Activated CD8-positive, alpha-beta memory T cell treated with anti-CD3 and anti-CD28 coated beads for 24 hours (primary cell): ENCODE measurements around the gene PDLIM5.
"Not testable (repeated sequence)": the region's sequence is repeated elsewhere in the genome, so short reads cannot be mapped to it uniquely, and the experiment has no call there.

Experiments
- DNase-seq: peaks from one replicate; pipeline ENCODE4 v3.0.0-alpha.2; 2020

Gene PDLIM5

GRCh38 chr4:94665021-94665420, 213.3 kb downstream of the PDLIM5 start:
- DNase-seq, result not testable (repeated sequence)

- DNase-seq, result no peak
Measured at GRCh38 chr4:94665500-94666404, 214.0 kb downstream of the PDLIM5 start.

DNA sequence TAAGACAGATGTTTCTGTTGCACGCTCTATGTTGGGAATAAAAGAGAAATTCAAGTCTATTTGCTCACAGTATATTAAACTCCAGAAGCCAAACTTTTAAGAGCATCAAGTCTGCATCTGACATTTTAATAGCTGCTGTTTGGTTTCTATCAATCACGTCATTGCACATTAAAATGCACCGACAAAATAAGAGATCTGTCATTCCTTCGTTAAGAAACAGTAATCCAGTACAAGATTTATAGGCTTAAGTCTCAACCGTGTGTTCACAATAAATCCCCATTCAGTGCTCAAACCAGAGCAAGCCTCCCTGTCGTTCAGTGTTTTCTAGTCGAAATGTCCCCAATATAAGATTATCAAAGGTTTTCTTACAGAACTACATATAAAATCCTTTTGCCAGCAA, 217.0 kb downstream of the PDLIM5 start:
- DNase-seq, result no peak

GRCh38 chr4:94669672-94670664, 218.2 kb downstream of the PDLIM5 start:
- DNase-seq, result no peak

- DNase-seq, result no peak
Measured at GRCh38 chr4:94671113-94671512, 219.4 kb downstream of the PDLIM5 start.

GRCh38 chr4:94673961-94674360, 222.2 kb downstream of the PDLIM5 start:
- DNase-seq, result no peak

DNA sequence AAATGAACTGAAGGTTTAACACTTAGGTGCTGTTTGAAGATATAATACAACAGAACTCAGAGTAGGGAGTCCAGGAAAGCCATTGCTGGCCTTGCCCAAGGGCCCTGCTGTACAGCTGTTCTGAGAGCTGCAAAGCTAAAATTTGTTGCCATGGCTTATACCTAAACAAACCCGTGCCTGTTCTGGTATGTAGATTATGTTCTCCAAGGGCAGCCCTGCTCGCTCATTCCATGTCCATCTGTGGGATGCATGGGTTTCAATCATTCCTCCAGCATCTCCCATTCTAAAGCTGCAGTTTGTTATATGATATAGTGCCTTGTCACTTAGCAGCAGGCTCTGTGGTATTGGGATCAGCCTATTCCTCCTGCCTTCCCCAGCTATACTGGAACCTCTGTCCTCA, 225.2 kb downstream of the PDLIM5 start:
- no peak for DNase-seq

DNA sequence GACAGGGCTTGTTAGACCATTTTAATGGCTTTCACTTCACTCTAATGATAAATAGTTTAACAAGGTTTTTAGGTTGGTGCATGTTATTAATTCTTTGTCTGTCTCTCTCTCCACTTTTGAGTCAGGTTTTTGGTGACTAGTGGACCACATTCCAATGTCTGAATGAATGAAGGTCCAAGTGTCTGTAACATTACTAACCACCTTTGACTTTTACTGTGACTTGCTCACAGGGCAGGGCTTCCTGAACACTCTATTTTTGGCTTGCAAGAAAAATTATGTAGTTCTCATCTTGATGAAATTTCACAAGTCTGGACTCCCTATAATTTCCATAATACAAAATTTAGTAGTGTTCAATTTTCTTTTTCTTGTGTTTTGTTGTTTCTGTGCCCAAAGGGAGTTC, 227.2 kb downstream of the PDLIM5 start:
- DNase-seq, result no peak

DNA sequence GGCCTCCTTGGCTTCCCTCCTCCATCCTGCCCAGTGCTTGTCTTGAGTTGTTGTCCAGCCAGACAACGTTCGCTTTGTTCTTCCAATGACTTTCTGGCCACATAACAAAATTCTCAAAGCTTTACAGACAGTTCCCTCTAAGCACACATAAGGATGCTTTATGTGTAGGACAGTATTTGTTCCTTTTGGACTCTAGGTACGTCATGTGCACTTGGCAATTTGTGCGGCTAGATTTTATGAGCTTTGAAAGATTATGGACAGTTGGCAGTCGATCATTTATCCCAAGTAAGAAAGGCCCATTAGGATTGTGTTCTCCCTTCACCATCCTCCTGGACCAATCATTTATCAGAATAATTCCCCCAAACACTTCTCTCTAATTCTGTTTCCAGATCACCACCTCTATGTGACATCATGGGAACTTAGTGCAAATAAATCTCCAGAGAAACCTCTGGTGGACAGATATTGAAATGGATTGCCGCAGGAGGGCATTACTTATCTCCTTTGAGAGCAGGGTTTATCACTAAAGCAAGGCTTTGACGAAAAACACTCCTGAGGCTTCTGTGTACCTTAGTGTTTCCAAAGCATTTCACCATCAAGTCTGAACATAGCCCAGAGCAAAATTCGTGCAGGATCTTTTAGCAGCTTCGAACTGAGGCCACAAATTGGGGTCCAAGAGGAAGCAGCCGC, 228.6 kb downstream of the PDLIM5 start:
- no peak for DNase-seq

GRCh38 chr4:94686086-94686485, 234.3 kb downstream of the PDLIM5 start:
- DNase-seq, result no peak

GRCh38 chr4:94689155-94689860, 237.6 kb downstream of the PDLIM5 start:
- no peak for DNase-seq

DNA sequence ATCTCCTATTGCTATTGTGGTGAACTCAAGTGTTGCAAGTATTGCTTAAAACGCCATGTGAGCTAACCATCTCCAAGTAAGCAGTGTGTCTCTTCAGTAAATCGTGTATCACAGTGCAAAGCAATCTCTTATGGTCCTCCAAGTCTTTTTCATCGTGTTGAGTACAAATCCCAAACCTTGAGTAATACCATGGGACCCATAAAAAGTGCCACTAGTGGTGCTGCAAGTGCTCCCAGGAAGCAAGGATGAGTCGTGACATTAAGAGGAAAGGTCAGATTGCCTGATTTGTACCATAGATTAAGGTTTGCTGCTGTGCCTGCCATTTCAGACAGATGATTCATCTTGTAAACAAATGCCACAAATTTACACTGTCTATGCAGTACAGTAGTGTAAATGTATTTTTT, 239.1 kb downstream of the PDLIM5 start:
- no peak for DNase-seq

DNA sequence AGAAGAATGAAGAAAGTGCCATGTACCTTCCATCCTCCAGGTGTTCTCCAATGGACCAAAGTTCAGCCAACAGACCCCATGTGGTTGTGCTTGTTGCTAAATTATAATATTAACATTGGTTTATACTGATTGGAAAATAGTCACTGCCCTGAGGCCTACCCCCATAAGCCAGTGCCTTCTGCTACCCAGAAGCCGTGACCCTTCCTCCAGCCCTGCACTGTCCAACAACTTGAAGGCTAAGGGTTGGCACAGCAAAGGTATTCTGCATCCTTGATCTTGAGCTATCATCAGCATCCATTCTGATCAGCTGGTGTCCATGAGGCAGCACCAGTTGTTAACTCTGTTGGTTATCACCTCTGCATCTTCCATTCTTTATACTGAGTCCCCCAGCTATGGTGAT, 239.8 kb downstream of the PDLIM5 start:
- no peak for DNase-seq

GRCh38 chr4:94695384-94695783, 243.6 kb downstream of the PDLIM5 start:
- no peak for DNase-seq

GRCh38 chr4:94698187-94698586, 246.4 kb downstream of the PDLIM5 start:
- DNase-seq, result no peak

DNA sequence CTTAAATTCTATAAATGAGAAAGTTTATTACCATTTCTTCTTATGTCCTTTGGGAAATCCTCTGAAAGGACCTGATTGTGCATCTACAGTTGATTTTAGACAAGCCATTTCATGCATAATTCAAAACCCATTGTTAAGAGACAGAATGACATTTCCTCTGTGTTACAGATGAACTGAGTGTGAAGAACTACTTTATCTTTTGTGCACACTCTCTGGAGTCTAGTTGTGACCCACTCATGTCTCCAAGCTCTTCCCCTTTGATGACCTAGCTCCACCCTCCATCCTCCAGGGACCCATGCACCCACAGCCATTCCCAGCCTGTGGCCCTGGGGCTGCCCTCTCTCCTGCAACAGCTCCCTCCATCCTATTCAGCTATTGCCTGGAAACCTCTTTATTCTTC, 248.6 kb downstream of the PDLIM5 start:
- no peak for DNase-seq

DNA sequence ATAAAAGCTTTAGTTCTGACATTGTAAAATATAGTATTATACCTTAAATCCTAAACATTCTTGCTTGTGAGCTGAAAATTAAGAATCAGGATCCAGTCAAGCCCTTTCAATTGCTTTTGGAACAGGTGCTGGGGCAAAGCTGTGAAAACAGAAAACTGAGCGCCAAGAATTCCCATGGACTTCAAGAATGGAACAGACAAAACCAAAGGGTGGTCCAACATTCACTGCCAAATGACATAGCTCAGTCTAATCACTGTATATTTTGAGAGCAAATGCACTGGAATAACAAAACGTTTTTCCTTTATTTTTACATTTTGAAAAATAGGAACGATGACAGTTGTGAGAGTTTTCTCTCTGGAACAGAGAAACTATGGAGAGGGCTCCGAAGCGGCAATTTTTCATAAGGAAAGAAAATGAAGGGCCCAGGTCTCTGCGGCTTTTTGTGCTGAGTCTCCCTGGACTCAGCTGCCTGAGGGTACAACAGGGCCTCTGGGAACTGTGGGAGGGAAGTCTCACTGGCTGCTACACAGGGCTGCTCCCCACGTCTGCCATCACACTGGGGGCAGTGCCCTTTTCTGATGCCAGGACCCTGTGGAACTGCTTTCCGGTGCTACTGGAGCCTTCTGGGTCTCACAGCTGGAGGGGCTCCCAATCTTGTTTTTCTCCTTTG, 250.0 kb downstream of the PDLIM5 start:
- DNase-seq, result no peak

- DNase-seq, result no peak
Measured at GRCh38 chr4:94711635-94712034, 259.9 kb downstream of the PDLIM5 start.

- no peak for DNase-seq
Measured at GRCh38 chr4:94714365-94715160, 262.8 kb downstream of the PDLIM5 start.

- DNase-seq, result no peak
Measured at GRCh38 chr4:94715726-94716125, 264.0 kb downstream of the PDLIM5 start.
